Erythroblast (primary cell): ENCODE data around the gene NEDD4L.

Experiments
- DNase-seq, 2 experiments: peaks; one replicate each; lab custom pipeline; 2025; lab: John Stamatoyannopoulos, UW
- GATA1 ChIP-seq: IDR thresholded peaks from 2 replicates; pipeline ENCODE4 v1.6.1; 2011; ENCODE audit warnings: low read depth, mild to moderate bottlenecking, control low read depth, low read length, moderate library complexity
- POLR2A ChIP-seq: IDR thresholded peaks from 2 replicates; pipeline ENCODE4 v1.6.1; 2011; ENCODE audit warnings: mild to moderate bottlenecking, low read length

NEDD4L gene

DNA sequence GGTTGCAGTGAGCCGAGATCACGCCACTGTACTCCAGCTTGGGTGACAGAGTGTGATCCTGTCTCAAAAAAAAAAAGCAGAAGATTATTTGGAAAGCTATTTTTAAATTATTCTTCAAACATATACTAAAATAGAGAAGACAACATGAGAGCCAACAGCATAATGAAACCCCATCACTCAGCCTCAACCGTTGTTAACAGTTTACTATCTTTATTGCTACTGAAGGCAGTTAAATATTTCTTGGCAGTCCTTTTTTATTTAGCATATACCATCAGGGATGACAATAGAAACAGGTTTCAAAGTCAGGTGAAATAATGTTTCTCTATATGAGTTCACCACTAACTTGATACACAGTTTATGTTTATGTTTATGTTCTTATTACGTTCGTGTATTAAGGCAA lies 157.2 kb downstream of the NEDD4L start:
- no peak for DNase-seq
- TF ChIP-seq GATA1 = no peak
- TF ChIP-seq POLR2A = no peak

DNA sequence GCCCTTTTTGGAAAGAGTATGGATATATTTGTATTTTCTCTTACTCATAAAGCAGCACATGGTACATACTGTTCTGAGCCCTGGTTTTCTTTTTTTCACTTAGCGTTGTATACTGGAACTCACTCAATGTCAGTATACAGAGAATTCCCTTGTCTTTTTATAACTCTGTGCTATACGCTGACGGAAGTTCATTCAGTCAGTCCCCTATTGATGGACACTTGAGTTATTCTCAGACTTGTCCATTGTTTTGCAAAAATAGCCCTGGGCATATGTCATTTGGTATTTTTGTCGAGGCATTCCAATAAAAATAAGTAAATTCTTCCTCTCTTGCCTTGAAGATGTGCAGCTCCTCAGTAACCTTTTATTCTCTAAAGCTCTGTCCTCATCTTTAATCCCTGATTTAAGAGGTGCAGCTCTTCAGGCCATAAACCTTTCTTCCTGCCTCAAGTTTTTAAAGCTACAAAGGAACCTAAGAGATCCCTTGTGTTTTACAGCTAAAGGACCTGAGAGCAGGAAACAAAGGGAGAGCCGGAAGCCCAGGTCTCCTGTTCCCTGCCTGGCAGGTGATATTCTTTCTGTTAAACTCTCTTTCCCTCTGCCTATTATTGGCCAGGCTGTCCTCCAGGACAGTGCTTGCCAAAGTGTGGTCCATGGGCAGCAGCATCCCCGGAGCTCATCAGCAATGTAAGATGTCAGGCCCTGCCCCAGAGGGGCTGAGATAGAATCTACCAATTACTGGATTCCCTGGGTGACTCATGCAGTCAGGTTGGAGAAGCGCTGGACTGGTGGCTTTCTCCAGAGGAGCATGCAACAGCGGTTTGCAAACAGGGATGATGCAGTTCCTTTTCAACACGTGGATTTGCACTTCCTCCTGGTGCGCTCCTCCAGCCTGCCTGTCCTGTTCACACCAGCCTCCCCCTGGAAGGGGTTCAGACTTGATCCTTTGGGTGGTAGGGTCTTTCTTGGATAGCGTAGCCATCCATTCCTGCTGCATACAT lies 158.0 kb downstream of the NEDD4L start:
- DNase-seq = no peak

DNA sequence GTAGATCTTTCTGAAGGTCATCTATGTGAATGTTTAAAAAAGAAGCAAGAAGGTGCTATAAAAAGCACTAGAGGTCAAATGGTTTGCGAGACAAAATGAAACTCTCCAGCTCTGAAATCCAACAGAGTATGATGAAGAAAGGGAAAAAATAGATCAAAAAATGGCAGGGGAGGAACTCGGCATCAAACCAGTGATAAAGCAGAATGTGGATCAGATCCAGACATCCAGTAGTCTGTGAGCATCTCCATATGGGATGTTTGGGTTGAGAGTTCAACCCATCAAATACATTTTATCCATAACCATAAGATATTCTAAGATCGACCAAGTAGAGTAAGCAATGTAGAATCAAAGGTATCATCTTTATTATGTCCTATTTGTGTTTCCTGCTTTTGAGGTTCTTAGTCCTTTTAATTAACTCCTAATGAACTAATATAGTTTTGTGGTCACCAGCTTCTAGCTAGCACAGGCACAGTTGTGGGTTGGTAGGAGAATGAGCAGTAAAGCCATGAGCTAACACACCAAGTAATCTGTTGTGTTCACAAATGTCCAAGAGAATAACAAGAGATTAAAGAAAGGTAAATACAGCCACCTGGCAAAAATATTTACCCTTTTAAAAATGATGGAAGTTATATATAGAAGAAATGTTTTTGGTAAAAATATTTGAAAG lies 160.9 kb downstream of the NEDD4L start:
- DNase-seq = no peak
- no peak for TF ChIP-seq POLR2A
- TF ChIP-seq GATA1 = no peak

More for the DNA sequence above, 158.0 kb downstream of the NEDD4L start:
- TF ChIP-seq GATA1 (no peak), POLR2A (no peak)

DNA sequence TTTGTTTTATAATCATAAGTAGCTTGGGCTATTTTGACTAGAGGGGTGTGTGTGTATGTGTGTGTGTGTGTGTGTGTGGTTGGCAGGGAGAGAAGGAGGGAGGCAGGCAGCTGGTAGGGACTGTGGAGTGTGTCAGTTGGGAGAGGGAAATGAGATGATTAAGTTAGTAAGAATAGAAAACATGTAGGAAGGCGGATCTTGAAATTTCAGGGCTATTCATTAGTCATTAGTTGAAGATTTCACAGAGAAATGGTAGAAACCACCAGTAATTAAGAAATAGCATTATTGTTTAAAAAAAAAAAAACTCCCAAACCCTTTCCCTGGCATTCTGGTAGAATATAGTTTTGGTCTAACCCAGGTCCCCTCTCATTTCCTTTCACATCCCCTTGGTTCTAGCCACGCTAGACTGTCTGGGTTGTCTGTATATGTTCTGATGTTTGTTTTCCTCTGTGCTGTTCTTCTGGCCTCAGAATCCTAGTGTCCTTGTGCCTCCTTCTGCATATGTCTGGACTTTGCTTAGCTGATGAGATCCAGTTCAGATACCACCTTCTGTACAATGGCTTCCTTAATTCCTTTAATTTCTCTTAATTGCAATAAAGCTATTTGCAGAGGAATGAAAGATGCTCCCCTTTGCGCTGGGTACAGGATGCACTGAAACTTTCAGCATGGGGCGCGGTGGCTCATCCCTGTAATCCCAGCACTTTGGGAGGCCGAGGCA lies 161.6 kb downstream of the NEDD4L start:
- no peak for TF ChIP-seq GATA1
- TF ChIP-seq POLR2A = no peak
- no peak for DNase-seq

DNA sequence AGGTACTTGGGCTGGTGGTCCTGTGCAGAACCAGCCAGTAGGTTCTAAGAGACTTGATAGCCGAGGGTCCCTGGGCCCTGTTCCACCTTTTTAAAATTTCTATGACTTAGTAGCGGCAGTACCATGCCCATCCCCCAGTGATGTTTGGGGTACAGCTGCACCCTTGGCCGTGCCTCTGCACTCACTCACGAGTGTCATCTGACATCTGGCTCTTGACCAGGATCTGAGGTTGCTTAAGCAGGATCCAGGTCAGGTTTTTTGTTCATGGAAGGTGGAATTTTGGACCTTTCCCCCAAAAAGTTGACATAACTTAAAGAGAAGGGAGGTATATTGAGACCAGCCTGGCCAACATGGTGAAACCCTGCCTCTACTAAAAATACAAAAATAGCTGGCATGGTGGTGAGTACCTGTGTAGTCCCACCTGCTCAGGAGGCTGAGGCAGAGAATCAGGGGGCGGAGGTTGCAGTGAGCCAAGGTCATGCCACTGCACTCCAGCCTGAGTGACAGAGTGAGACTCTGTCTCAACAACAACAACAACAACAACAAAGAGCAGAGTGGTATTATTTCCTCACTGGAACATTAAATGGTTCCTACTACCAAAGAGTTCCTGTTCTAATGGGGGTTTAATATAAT lies 163.6 kb downstream of the NEDD4L start:
- no peak for TF ChIP-seq GATA1
- no peak for TF ChIP-seq POLR2A
- DNase-seq = no peak

DNA sequence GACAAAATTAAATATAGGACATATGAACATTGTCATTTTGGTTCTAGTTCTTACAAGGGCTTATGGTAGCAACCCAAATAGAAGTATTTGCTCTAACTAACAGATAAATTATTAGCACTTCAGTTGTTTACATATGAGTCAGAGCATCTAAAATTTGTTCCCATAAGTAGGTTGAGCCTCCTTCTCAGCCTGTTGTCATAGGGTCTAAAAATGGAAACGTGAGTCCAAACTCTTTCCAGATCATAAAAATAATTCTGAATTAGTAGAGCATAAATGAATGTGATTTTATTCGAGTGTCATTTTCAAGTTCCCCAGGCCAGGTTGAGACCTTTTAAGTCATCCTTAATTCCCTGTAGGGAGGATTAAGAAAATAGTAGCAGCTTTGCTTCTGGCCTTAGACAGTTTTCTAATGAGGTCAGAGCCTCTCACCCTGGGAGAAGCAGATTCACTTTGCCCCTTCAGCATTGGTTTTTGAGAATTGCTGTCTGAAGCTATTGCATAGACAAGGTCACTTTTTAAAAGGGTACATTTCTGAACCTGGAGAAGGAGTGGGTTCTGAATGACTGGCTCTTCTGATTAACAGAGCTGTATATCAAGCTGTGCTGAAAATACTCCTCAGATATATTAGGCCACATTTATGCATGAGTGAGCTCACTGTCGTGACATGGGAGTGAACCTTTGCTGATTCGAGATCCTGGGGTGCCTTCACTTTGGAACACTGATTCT lies 164.3 kb downstream of the NEDD4L start:
- DNase-seq = no peak
- no peak for TF ChIP-seq POLR2A
- TF ChIP-seq GATA1 = no peak

DNA sequence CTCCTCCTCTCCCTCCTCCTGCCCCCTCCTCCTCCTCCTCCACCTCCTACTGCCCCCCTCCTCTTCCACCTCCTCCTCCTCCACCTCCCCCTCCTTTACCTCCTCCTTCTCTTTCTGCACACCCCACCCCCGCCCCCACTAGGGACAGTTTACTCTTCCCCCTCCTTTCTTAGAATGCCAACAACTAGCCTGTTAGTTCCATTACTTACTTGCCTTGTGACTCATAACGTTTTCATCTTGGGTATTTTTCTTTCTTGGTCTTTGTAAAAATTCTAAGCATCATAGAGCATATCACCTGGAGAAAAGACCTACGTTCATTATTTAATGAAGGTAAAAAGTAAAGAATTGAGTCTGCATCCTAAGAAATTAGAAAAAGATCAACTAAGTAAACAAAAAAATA lies 165.3 kb downstream of the NEDD4L start:
- TF ChIP-seq GATA1 (no peak), POLR2A (no peak)
- no peak for DNase-seq

DNA sequence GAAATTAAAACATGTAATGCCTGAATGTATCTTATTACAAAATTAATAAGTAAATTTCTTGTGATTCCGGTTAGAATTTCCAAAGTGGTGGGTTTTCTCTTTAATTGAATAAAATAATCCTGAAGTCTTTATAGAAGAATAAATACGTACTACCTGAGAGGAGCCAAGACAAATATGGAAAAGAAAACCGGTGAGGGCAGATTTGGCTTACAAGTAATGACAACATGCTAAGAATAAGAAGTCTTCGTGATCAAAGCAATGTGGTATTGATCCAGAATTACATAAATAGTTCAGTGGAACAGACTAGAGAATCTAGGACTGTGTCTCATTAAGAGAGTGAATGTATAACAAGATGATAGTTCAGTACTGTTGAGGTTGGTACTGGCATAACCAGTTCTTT lies 167.5 kb downstream of the NEDD4L start:
- no peak for DNase-seq
- TF ChIP-seq POLR2A = no peak
- no peak for TF ChIP-seq GATA1

DNA sequence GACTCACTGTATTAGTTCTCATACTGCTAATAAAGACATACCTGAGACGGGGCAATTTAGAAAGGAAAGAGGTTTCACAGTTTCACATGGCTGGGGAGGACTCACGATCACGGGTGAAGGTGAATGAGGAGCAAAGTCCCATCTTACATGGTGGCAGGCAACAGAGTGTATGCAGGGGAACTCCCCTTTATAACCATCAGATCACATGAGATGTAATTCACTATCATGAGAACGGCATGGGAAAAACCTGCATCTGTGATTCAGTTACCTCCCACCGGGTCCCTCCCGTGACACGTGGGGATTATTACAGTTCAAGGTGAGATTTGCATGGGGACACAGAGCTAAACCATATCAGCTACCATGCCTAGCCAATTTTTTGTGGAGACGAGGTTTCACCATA lies 168.2 kb downstream of the NEDD4L start:
- TF ChIP-seq GATA1 (no peak), POLR2A (no peak)
- DNase-seq = no peak

DNA sequence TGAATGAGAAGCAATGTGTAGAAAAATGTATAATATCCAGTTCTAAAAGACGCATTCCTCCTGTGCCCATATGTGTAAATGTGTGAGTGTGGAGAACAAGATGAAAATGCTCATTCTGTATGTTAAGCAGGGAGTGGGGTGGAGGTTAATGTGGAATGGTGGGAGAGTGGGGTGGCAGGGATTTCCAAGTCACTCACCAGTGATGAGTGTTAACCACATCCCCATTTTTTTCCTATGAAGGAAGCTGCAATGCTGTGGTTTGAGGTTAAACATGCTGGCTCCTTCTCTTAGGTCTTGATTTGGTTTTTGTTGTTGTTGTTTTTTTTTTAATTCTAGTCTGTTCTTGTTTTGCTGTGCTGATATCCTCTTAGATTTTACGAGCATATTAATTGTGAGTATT lies 169.4 kb downstream of the NEDD4L start:
- DNase-seq = no peak
- TF ChIP-seq POLR2A (no peak), GATA1 (no peak)

DNA sequence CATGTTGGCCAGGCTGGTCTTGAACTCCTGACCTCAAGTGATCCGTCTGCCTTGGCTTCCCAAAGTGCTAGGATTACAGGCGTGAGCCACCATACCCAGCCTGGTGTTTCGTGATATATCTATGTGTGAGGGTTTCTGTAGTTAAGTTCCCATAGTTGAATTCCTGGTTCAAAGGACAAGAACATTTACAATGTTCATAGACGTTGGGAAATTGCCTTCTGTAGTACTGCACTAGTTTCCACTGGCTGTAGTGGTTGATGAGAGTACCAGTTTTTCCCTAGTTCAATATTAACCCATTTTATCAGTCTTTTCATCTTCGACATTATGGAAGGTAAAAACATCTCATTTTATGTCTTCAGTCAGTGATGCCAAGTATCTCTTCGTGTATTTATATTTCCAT lies 171.0 kb downstream of the NEDD4L start:
- no peak for DNase-seq
- TF ChIP-seq POLR2A (no peak), GATA1 (no peak)

DNA sequence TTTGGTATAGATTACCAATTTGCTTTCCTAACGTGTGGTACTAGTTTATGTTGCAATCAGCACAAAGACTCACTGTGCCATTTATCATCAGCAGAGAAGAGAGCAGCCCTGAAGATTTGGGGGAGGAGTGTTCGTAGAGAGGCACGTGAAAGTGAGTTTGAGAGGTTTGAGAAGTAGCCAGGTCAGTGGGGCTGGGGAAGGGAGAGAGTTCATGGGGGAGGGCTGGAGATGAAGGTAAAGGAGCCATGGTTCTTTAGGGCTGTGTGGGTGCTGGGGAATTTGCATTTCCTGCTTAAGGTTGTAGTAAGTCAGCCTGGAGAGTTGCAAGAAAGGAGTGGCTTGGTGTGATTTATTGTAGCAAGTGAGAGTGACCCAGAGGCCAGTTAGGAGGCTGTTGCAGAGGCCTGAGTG lies 172.1 kb downstream of the NEDD4L start:
- TF ChIP-seq POLR2A (no peak), GATA1 (no peak)
- DNase-seq = no peak

DNA sequence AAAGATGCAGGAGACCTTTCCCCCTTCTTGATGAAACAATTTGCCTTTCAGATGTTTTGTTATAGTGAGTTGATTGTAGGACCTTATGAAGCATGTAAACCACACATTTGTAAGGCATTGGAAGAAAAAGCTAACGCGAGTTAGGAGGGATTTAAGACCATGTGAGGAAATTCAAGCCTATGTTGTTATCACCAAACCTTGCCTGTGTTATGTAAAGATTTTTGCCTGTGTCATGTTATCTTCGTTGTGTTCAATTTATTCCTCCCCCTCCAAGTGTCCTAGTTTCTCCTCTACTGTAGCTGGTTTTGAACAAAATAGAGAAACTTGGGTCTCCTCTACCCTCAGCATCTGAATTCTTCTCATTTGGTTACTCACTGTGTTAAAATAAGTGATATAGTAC lies 173.0 kb downstream of the NEDD4L start:
- no peak for DNase-seq
- TF ChIP-seq POLR2A = no peak
